HepG2 (cell line): ENCODE data around the gene SERPINF2. TPM values are rescaled to one million over a fixed set of nuclear protein-coding genes. Genes with fewer than 3 reads are reported as not detected.
A peak's percentile ranks its signal among the peaks of the same experiment; 100 is the strongest.

ENCODE experiments used
- ATAC-seq: fragments of 200-7000 bp; cut with Tn5 transposase; 3 replicates; pipeline ENCODE4 v1.9.1; 2020; ENCODE audit warnings: mild to moderate bottlenecking, moderate library complexity
- BruUV-seq: library from RNA; stranded (reverse); fragments of 400-500 nt; replicated peaks from 2 replicates; lab custom pipeline; 2021; lab: Mats Ljungman, UMichigan
- CTCF ChIA-PET: fragments of 300-600 bp; formaldehyde crosslinking; extraction: SDS; loops from one replicate; lab custom pipeline; 2021; ENCODE audit warnings: low total read pairs, inconsistent platforms, low intra/inter-chr PET ratio; lab: Yijun Ruan, JAX
- POLR2A ChIA-PET: fragments of 350-600 bp; sonication (Branson Sonifier 250); formaldehyde crosslinking; loops from one replicate; lab custom pipeline; 2020; ENCODE audit warnings: antibody characterized with exemption, inconsistent platforms; lab: Yijun Ruan, JAX
- DNase-seq: peaks from one replicate; pipeline ENCODE4 v3.0.0-alpha.2; 2015; ENCODE audit warnings: low spot score
- FAIRE-seq: peaks from 3 replicates; lab custom pipeline; 2011; peaks lifted over from hg19 to GRCh38; lab: Jason Lieb, UNC
- H2AFZ ChIP-seq: one replicate; pipeline ENCODE4 v1.6.1; 2011; ENCODE audit warnings: low read length, inconsistent platforms
- H3K27ac ChIP-seq: fragments of 300-600 bp; 3 replicates; pipeline ENCODE4 v1.8.0; 2011; ENCODE audit warnings: mixed run types, mild to moderate bottlenecking, mixed read lengths, low read length, inconsistent platforms; ENCODE audit not compliant: insufficient read depth; ENCODE audit errors: extremely low read length
- H3K27me3 ChIP-seq, 2 experiments: fragments of 200-600 bp in 1 of 2; 2 replicates in 1 of 2; 3 replicates in 1 of 2; pipeline versions ENCODE4 v1.6.0 to v1.8.0; 2011; ENCODE audit warnings: low read length in 2 of 2, mild to moderate bottlenecking in 2 of 2, moderate library complexity in 2 of 2, inconsistent platforms in 1 of 2; ENCODE audit not compliant: insufficient read depth in 2 of 2, control insufficient read depth in 1 of 2
- H3K36me3 ChIP-seq, 2 experiments: fragments of 200-600 bp in 1 of 2; replicated peaks in 1 of 2; 2 replicates in 1 of 2; 3 replicates in 1 of 2; pipeline versions ENCODE4 v1.5.1 to v1.8.0; 2011; ENCODE audit warnings: low read length in 2 of 2, inconsistent platforms in 1 of 2; ENCODE audit not compliant: insufficient read depth in 2 of 2, control insufficient read depth in 1 of 2
- H3K4me1 ChIP-seq: 2 replicates; pipeline ENCODE4 v1.5.1; 2012; ENCODE audit warnings: low read length, inconsistent platforms; ENCODE audit not compliant: insufficient read depth
- H3K4me2 ChIP-seq: 2 replicates; pipeline ENCODE4 v1.6.0; 2011; ENCODE audit warnings: low read depth, low read length, inconsistent platforms
- H3K4me3 ChIP-seq, 3 experiments: fragments of 200-600 bp in 1 of 3; sonication (generic), shearing (Covaris generic) in 1 of 3; replicated peaks in 1 of 3; 2 replicates each; pipeline ENCODE4 v1.5.1; 2011 to 2016; ENCODE audit warnings: low read length in 3 of 3, inconsistent platforms in 2 of 3, low read depth in 2 of 3, mild to moderate bottlenecking in 2 of 3, control low read depth in 1 of 3, mixed read lengths in 1 of 3; ENCODE audit not compliant: insufficient read depth in 1 of 3
- H3K79me2 ChIP-seq: one replicate; pipeline ENCODE4 v1.6.1; 2011; ENCODE audit warnings: low read length, inconsistent platforms; ENCODE audit not compliant: insufficient read depth
- H3K9ac ChIP-seq: 2 replicates; pipeline ENCODE4 v1.6.0; 2011; ENCODE audit warnings: mild to moderate bottlenecking, low read depth, low read length, inconsistent platforms; ENCODE audit not compliant: insufficient read depth
- H3K9me3 ChIP-seq: 2 replicates; pipeline ENCODE4 v1.5.1; 2012; ENCODE audit warnings: mild to moderate bottlenecking, low read length
- H4K20me1 ChIP-seq: 2 replicates; pipeline ENCODE4 v1.6.0; 2011; ENCODE audit warnings: inconsistent platforms, mild to moderate bottlenecking, low read length, moderate library complexity; ENCODE audit not compliant: insufficient read depth
- BCL6 ChIP-seq: IDR thresholded peaks from 2 replicates; pipeline ENCODE4 v1.6.1; 2016; ENCODE audit warnings: missing genetic modification reagents, missing compliant biosample characterization
- CREM ChIP-seq, 2 experiments: sonication (generic) in 1 of 2; formaldehyde crosslinking in 1 of 2; IDR thresholded peaks; 2 replicates each; pipeline versions ENCODE4 v1.4.0 to v1.6.1; 2016 to 2020; ENCODE audit warnings: antibody characterized with exemption in 1 of 2, mild to moderate bottlenecking in 1 of 2, missing genetic modification reagents in 1 of 2
- ETV5 ChIP-seq: IDR thresholded peaks from 2 replicates; pipeline ENCODE4 v1.6.1; 2018; ENCODE audit warnings: missing biosample characterization, missing genetic modification reagents, inconsistent platforms, borderline replicate concordance
- GATA4 ChIP-seq: sonication (generic); IDR thresholded peaks from 2 replicates; pipeline ENCODE4 v1.6.1; 2016; ENCODE audit warnings: antibody characterized with exemption, low read depth, borderline replicate concordance
- MAX ChIP-seq: IDR thresholded peaks from 2 replicates; pipeline ENCODE4 v1.6.1; 2012; ENCODE audit warnings: inconsistent platforms
- RELA ChIP-seq: sonication (generic); formaldehyde crosslinking; IDR thresholded peaks from 2 replicates; pipeline ENCODE4 v1.4.0; 2020; ENCODE audit warnings: missing genetic modification reagents
- SRSF4 ChIP-seq: fragments of 200-400 bp; formaldehyde crosslinking; IDR thresholded peaks from one replicate; pipeline ENCODE4 v1.6.1; 2018; ENCODE audit warnings: mild to moderate bottlenecking, low read depth, low read length, moderate library complexity; ENCODE audit not compliant: poor library complexity, severe bottlenecking
- XRCC5 ChIP-seq: fragments of 200-400 bp; formaldehyde crosslinking; optimal IDR thresholded peaks from 2 replicates; pipeline ENCODE3; 2017; ENCODE audit warnings: mild to moderate bottlenecking, low read length
- YEATS2 ChIP-seq: sonication (generic); formaldehyde crosslinking; IDR thresholded peaks from 2 replicates; pipeline ENCODE4 v1.4.0; 2020; ENCODE audit warnings: missing genetic modification reagents, borderline replicate concordance
- ZNF557 ChIP-seq: sonication (generic); formaldehyde crosslinking; IDR thresholded peaks from 2 replicates; pipeline ENCODE4 v1.4.0; 2020; ENCODE audit warnings: missing genetic modification reagents
- WGBS: methylation state at CpG from one replicate; pipeline ENCODE4 v1.1.6; 2017; ENCODE audit warnings: low lambda C conversion rate; 5-methylcytosine and 5-hydroxymethylcytosine counted together
- in situ Hi-C: cut with HindIII; loops from 2 replicates; pipeline ENCODE4 v1.10.0; 2017; ENCODE audit warnings: low pct_unique_long_range_greater_than_20kb; ENCODE audit not compliant: extremely low pct_ligation_motif_present
- intact Hi-C: fragments of 100-400 bp; cut with micrococcal nuclease; formaldehyde crosslinking; loops from one replicate; pipeline ENCODE4 v1.10.0; 2022; ENCODE audit not compliant: unreplicated experiment
- polyA plus RNA-seq, 8 experiments: library from polyadenylated mRNA; depleted of rRNA in 3 of 8; stranded (reverse) in 7 of 8; unstranded in 1 of 8; fragments of >200 nt; fragmentation: Illumina TruSeq in 4 of 8; extraction: Trizol in 4 of 8; gene quantifications; 2 replicates each; pipeline versions ENCODE4 v1.2.1 to v1.2.3, GENCODE V29; 2011 to 2016; ENCODE audit warnings: low read depth in 4 of 8, missing spikeins in 1 of 8, mixed read lengths in 1 of 8; ENCODE audit not compliant: insufficient read depth in 1 of 8
- total RNA-seq, 5 experiments: library from RNA; depleted of rRNA; stranded (reverse); fragments of >200 nt; fragmentation: Illumina TruSeq; extraction: Trizol; gene quantifications; 2 replicates each; pipeline ENCODE4 v1.2.3, GENCODE V29; 2016; ENCODE audit warnings: low read depth in 1 of 5
- TF ChIP-seq, protein P1 (sequence below): sonication (generic); formaldehyde crosslinking; IDR thresholded peaks from 2 replicates; pipeline ENCODE4 v1.8.1; 2023; ENCODE audit warnings: mild to moderate bottlenecking, inconsistent platforms, moderate library complexity, missing genetic modification reagents, borderline replicate concordance
- TF ChIP-seq, protein P2 (sequence below): sonication (generic); formaldehyde crosslinking; IDR thresholded peaks from 2 replicates; pipeline ENCODE4 v1.5.0; 2020; ENCODE audit warnings: mild to moderate bottlenecking, missing genetic modification reagents, borderline replicate concordance
- TF ChIP-seq, protein P3 (sequence below): sonication (generic); formaldehyde crosslinking; IDR thresholded peaks from 2 replicates; pipeline ENCODE4 v1.8.0; 2023; ENCODE audit warnings: mild to moderate bottlenecking, missing genetic modification reagents

Gene SERPINF2
- total and polyA plus RNA-seq, 2 of the 13 experiments (the other 11 are each of a cell fraction or from before 2014, with no cell fraction given) = 309 to 548 TPM

DNA sequence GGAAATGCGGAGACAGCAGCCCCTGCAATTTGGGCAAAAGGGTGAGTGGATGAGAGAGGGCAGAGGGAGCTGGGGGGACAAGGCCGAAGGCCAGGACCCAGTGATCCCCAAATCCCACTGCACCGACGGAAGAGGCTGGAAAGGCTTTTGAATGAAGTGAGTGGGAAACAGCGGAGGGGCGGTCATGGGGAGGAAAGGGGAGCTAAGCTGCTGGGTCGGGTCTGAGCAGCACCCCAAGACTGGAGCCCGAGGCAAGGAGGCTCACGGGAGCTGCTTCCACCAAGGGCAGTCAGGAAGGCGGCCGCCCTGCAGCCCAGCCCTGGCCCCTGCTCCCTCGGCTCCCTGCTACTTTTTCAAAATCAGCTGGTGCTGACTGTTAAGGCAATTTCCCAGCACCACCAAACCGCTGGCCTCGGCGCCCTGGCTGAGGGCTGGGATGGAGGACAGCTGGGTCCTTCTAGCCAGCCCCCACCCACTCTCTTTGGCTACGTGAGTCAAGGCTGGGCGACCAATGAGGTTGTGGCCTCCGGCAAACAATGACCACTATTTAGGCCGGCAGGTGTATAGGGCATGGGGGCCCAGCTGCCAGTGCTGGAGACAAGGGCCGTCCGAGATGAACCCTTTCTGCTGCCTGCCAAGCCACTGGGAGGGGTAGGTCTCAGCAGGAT is 19.7 kb downstream of the SERPINF2 start (continued):
- TF ChIP-seq, protein P1, sequence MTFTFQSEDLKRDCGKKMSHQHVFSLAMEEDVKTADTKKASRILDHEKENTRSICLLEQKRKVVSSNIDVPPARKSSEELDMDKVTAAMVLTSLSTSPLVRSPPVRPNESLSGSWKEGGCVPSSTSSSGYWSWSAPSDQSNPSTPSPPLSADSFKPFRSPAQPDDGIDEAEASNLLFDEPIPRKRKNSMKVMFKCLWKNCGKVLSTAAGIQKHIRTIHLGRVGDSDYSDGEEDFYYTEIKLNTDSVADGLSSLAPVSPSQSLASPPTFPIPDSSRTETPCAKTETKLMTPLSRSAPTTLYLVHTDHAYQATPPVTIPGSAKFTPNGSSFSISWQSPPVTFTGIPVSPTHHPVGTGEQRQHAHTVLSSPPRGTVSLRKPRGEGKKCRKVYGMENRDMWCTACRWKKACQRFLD (CRISPR knock-in tag) = no peak
- TF ChIP-seq CREM (IDR thresholded peaks at IDR 0.05) (no peak), CREM (CRISPR knock-in tag; IDR thresholded peaks at IDR 0.05) (no peak), MAX (no peak)

DNA sequence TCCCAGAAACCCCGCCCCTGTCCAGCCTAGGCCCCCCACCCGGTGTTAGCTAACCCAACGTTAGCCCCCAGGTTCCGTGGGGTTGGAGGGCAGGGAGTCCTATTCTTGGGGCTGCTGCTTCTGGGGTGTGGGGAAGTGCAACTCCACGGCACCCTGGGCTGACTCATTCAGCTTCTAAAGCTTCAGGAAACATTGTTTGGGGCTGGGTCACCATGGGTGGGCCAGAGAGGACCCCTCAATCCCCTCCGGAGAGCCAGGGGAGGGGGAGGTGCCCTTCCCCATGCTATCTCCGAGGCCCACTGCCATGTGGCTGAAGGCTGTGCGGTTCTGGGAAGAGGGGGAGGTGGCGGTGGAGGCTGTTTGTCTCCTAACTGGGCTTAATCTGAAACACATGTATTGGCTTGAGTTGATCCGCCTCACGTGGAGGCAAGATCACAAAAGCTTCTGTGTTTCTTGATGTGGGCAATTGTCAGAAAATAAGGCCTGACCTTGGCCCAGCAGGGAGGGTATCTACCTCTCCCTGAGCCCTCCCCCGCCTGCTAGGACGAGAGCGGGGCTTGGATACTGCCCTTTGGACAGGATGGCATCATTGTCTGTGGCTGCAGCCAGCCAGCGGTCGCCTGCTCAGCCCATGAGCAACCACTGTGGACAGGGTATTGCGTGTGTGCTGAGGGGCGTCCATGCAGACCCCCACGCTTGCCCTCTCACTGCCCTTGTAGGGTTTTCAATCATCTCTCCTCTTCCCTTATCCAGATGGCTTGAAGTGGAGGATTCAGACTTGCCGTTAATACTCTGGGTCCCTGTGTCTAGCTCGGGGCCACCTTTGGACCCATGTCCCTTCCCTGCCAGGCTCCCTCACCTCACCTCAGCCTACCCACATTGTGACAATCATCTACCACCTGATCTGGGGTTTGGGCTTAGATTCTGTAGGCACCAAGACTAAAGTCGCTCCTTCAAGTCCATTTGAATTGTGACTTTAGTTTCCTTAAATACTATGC is 20.5 kb downstream of the SERPINF2 start:
- POLR2A ChIA-PET = interaction anchor here (0.6 to 13.7 kb wide), 22 partner anchors 9 to 565 kb away, joined by 3 to 480 read pairs (median 25); partner anchors contain the start of genes PRPF8, RILP, RPA1 and SERPINF2
- Histone ChIP-seq H3K4me1 (peaks cover 53% of the 10 kb centered on the region), H3K9me3 (no peaks in the 10 kb centered on the region), H3K27ac (peak overlapping the region; percentile 99), H3K4me2 (peak overlapping the region; percentile 79), H3K9ac (peak overlapping the region; percentile 93), H4K20me1 (no peaks in the 10 kb centered on the region), H2AFZ (no peak overlapping the region), H3K79me2 (peaks cover 32% of the 10 kb centered on the region), H3K4me3 (peak overlapping the region; percentile 86 to 94 (median 88)), H3K36me3 (peaks cover 6 to 7% of the 10 kb centered on the region in 2 experiments; a peak in 4 of 5 replicates), H3K27me3 (no peaks in the 10 kb centered on the region)
- FAIRE-seq (peak; percentile 76), ATAC-seq (peak; percentile 87), DNase-seq (peak; percentile 99)
- 1% methylated on average over 12 of the region's 22 CpGs for WGBS
- BruUV-seq = TSS peak; percentile 90
- CTCF ChIA-PET = no interaction called here
- intact Hi-C loops (loop anchor here (1.0 to 2.0 kb wide), 2 partner anchors 21 to 46 kb away; partner anchors contain the start of gene SERPINF2), in situ Hi-C loops (no loop called here)
- TF ChIP-seq, protein P2, sequence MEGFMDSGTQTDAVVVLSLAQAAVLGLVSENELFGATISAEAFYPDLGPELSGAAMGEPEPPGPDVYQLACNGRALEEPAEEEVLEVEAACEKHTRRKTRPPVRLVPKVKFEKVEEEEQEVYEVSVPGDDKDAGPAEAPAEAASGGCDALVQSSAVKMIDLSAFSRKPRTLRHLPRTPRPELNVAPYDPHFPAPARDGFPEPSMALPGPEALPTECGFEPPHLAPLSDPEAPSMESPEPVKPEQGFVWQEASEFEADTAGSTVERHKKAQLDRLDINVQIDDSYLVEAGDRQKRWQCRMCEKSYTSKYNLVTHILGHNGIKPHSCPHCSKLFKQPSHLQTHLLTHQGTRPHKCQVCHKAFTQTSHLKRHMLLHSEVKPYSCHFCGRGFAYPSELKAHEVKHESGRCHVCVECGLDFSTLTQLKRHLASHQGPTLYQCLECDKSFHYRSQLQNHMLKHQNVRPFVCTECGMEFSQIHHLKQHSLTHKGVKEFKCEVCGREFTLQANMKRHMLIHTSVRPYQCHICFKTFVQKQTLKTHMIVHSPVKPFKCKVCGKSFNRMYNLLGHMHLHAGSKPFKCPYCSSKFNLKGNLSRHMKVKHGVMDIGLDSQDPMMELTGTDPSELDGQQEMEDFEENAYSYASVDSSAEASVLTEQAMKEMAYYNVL (CRISPR knock-in tag) = peak; percentile 53; the same call in 1 of the 2 replicates
- TF ChIP-seq SRSF4 = no peak
- peak; percentile 34 for TF ChIP-seq RELA
- no peak for TF ChIP-seq ZNF557 (CRISPR knock-in tag)
- TF ChIP-seq ETV5 = peak; percentile 51; the same call in 1 of the 2 replicates
- TF ChIP-seq YEATS2 (CRISPR knock-in tag) = peak; percentile 51; the same call in 1 of the 2 replicates
- peak; percentile 49 for TF ChIP-seq XRCC5
- peak; percentile 89 for TF ChIP-seq BCL6
- TF ChIP-seq GATA4 = peak; percentile 19; the same call in 1 of the 2 replicates
- TF ChIP-seq, protein P3, sequence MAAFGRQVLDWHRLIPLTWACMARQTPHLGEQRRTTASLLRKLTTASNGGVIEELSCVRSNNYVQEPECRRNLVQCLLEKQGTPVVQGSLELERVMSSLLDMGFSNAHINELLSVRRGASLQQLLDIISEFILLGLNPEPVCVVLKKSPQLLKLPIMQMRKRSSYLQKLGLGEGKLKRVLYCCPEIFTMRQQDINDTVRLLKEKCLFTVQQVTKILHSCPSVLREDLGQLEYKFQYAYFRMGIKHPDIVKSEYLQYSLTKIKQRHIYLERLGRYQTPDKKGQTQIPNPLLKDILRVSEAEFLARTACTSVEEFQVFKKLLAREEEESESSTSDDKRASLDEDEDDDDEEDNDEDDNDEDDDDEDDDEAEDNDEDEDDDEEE (CRISPR knock-in tag) = no peak
